HEK293T (cell line): ENCODE measurements around the gene RNF152.
"Not testable (repeated sequence)": the region's sequence is repeated elsewhere in the genome, so short reads cannot be mapped to it uniquely, and the experiment has no call there.

Experiments used
- CTCF ChIA-PET: fragments of 350-600 bp; formaldehyde crosslinking; extraction: SDS; loops from one replicate; lab custom pipeline; 2021; ENCODE audit warnings: antibody characterized with exemption, inconsistent platforms; lab: Yijun Ruan, JAX
- POLR2A ChIA-PET: fragments of 350-600 bp; formaldehyde crosslinking; extraction: SDS; loops from one replicate; lab custom pipeline; 2020; ENCODE audit warnings: antibody characterized with exemption, inconsistent platforms; lab: Yijun Ruan, JAX
- DNase-seq: peaks from one replicate; pipeline ENCODE4 v3.0.0; 2012; ENCODE audit warnings: mixed read lengths; ENCODE audit errors: extremely low spot score
- ARNT ChIP-seq: fragments of 450-650 bp; IDR thresholded peaks from 2 replicates; pipeline ENCODE4 v1.6.1; 2017; ENCODE audit warnings: mild to moderate bottlenecking
- BHLHE40 ChIP-seq: fragments of 450-650 bp; IDR thresholded peaks from 2 replicates; pipeline ENCODE4 v1.6.1; 2016; ENCODE audit warnings: mild to moderate bottlenecking, moderate library complexity, borderline replicate concordance
- CTBP1 ChIP-seq: fragments of 450-650 bp; IDR thresholded peaks from 2 replicates; pipeline ENCODE4 v1.6.1; 2016; ENCODE audit warnings: borderline replicate concordance
- ELF4 ChIP-seq: fragments of 450-650 bp; IDR thresholded peaks from 2 replicates; pipeline ENCODE4 v1.6.1; 2017; ENCODE audit warnings: antibody characterized with exemption
- FOXA1 ChIP-seq: fragments of 450-650 bp; IDR thresholded peaks from 2 replicates; pipeline ENCODE4 v1.6.1; 2016; ENCODE audit warnings: mild to moderate bottlenecking
- FOXK2 ChIP-seq: fragments of 450-650 bp; IDR thresholded peaks from 2 replicates; pipeline ENCODE4 v1.6.1; 2016; ENCODE audit warnings: mild to moderate bottlenecking
- FOXM1 ChIP-seq: fragments of 450-650 bp; IDR thresholded peaks from 2 replicates; pipeline ENCODE4 v1.6.1; 2017; ENCODE audit warnings: mild to moderate bottlenecking, borderline replicate concordance
- HDGF ChIP-seq: fragments of 450-650 bp; IDR thresholded peaks from 2 replicates; pipeline ENCODE4 v1.6.1; 2017; ENCODE audit warnings: antibody characterized with exemption, borderline replicate concordance
- L3MBTL2 ChIP-seq: fragments of 450-650 bp; conservative IDR thresholded peaks from 2 replicates; pipeline ENCODE4 v1.6.1; 2016; ENCODE audit warnings: mild to moderate bottlenecking
- LEF1 ChIP-seq: fragments of 450-650 bp; IDR thresholded peaks from 2 replicates; pipeline ENCODE4 v1.6.1; 2017; ENCODE audit warnings: mild to moderate bottlenecking, borderline replicate concordance
- NFRKB ChIP-seq: fragments of 450-650 bp; IDR thresholded peaks from 2 replicates; pipeline ENCODE4 v1.6.1; 2016; ENCODE audit warnings: mild to moderate bottlenecking, moderate library complexity
- SP1 ChIP-seq: fragments of 450-650 bp; IDR thresholded peaks from 2 replicates; pipeline ENCODE4 v1.6.1; 2017
- SUZ12 ChIP-seq: fragments of 450-650 bp; IDR thresholded peaks from 2 replicates; pipeline ENCODE4 v1.6.1; 2016; ENCODE audit warnings: mild to moderate bottlenecking
- TARDBP ChIP-seq: fragments of 450-650 bp; IDR thresholded peaks from 2 replicates; pipeline ENCODE4 v1.6.1; 2016
- ZNF384 ChIP-seq: fragments of 450-650 bp; IDR thresholded peaks from 2 replicates; pipeline ENCODE4 v1.6.1; 2016
- TF ChIP-seq, protein P1 (sequence below): fragments of 450-650 bp; IDR thresholded peaks from 2 replicates; pipeline ENCODE4 v1.6.1; 2016

The RNF152 gene

DNA sequence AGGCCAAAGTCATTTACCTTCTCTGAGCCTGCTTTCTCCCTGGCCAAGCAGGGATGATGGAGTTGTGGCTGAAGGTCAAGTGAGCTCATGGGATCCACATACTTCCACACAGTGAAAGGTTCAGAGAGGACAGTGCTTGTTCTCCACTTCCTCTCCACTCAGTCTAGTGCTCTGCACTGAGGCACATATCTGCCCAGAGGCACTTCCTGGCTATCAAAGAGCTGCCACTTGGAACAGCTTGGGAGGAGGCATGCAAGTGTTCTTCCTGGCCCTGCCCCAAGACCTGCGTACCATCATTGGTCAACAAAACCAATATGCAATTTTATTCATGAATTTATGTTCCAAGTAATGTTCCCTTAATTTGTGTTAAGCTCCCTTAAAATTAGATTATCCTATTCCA is 71.9 kb downstream of the RNF152 start:
- no peak for DNase-seq
- ChIA-PET CTCF (no interaction called here), POLR2A (interaction anchor here (1.1 kb wide), 1 partner anchor 12 kb away, joined by 3 read pairs; no protein-coding TSS in a partner anchor)

DNA sequence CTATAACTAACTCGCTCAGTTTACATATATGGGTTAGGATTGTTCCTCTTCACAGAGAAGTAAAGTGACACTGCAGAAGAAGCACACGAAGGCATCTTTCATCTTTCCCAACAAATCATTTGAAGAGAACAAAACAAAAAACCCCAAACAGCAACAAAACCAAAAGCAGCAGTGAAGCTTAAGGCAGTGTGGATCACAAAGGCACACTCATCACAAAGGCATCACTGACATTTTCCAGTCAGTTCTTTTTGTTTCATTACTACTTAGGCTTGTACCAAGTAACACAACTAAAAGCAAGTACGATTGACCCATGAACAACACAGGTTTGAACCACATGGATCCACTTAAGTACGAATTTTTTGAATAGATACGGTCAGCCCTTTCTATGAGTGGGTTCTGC is 75.7 kb downstream of the RNF152 start:
- no peak for DNase-seq
- TF ChIP-seq HDGF = no peak
- no peak for TF ChIP-seq LEF1
- TF ChIP-seq FOXM1 = no peak
- no peak for TF ChIP-seq ARNT
- TF ChIP-seq L3MBTL2 = no peak
- no peak for TF ChIP-seq TARDBP
- TF ChIP-seq, protein P1, sequence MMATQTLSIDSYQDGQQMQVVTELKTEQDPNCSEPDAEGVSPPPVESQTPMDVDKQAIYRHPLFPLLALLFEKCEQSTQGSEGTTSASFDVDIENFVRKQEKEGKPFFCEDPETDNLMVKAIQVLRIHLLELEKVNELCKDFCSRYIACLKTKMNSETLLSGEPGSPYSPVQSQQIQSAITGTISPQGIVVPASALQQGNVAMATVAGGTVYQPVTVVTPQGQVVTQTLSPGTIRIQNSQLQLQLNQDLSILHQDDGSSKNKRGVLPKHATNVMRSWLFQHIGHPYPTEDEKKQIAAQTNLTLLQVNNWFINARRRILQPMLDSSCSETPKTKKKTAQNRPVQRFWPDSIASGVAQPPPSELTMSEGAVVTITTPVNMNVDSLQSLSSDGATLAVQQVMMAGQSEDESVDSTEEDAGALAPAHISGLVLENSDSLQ = no peak
- no peak for TF ChIP-seq ELF4
- CTCF ChIA-PET = no interaction called here
- POLR2A ChIA-PET = no interaction called here

More for the DNA sequence above, 71.9 kb downstream of the RNF152 start:
- no peak for TF ChIP-seq CTBP1
- no peak for TF ChIP-seq NFRKB
- TF ChIP-seq SUZ12 = no peak
- TF ChIP-seq L3MBTL2 = no peak
- no peak for TF ChIP-seq FOXA1
- TF ChIP-seq FOXM1 = no peak
- TF ChIP-seq ELF4 = no peak
- TF ChIP-seq LEF1 = no peak
- TF ChIP-seq BHLHE40 = no peak
- no peak for TF ChIP-seq HDGF
- no peak for TF ChIP-seq ZNF384
- no peak for TF ChIP-seq SP1

DNA sequence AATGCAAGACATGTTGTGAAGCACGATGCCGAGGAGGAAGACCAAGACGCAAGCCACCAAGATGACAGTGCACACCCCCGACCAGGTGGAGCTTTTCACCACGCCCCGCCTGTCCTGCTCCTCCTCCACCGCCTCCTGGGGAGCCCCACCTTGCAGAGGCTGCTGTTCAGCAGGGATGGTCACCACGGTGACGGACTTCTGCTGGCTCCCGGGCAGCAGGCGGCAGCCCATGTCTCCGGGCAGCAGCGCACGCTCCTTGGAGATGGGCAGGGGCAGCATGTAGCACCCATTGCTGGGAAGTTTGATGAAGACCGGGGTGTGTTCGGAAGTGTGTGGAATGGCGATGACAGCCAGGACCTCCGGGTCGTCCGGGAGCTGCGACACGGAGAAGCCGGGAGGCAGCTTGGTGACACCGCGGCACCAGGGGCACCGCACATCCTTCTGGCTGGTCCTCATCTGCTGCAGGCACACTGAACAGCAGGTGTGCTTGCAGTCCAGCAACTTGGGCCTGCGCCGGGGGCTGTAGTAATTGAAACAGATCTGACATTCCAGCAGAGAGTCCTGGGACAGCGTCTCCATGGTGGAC is 76.8 kb downstream of the RNF152 start:
- DNase-seq = no peak
- TF ChIP-seq FOXK2 (no peak), FOXA1 (no peak), LEF1 (no peak), ARNT (no peak)
- ChIA-PET POLR2A (no interaction called here), CTCF (no interaction called here)

DNA sequence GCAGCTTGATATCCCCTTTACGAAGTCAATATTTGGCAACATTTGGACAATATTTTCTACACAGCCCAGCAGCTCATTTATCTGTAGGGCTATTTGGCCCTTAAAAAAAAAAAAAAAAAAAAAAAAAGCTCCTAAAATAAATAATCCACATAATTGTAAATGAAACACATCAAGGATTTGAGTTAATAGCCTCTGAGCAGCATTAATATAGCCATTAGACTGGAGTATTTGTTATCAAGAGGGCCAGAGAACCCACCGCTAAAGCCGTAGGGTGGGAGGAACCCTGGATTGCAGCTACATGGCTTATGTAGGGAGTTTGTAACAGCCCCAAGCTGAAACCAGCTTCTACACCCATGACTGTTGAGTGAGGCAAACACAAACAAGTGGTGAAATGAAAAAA is 84.5 kb downstream of the RNF152 start:
- DNase-seq = no peak
- POLR2A ChIA-PET = no interaction called here
- TF ChIP-seq SP1 (no peak), TARDBP (no peak), FOXA1 (no peak), FOXK2 (no peak), L3MBTL2 (no peak), NFRKB (no peak), CTBP1 (no peak), ELF4 (no peak), HDGF (no peak), BHLHE40 (no peak), FOXM1 (no peak), SUZ12 (no peak), ARNT (no peak), ZNF384 (no peak), LEF1 (no peak)
- TF ChIP-seq, protein P1 = no peak
- CTCF ChIA-PET = no interaction called here

DNA sequence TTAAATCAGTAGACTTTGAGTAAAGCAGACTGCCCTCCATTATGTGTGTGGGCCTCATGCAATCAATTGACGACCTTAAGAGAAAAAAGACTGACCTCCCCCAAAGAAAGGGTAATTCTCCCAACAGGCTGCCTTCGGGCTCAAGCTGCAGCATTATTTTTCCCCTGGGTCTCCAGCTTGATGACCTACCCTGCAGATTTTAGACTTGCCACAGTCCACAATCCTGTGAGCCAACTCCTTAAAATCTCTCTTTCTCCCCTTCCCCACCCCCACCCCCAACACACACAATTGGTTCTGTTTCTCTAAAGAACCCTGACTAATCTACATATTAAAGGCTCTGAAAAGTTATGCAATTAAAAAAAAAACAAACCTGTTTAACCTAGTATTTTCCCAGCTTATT is 89.4 kb downstream of the RNF152 start:
- no peak for DNase-seq
- POLR2A ChIA-PET = no interaction called here
- CTCF ChIA-PET = no interaction called here
- no peak for TF ChIP-seq FOXK2
- no peak for TF ChIP-seq FOXA1
- no peak for TF ChIP-seq FOXM1
- TF ChIP-seq SP1 = no peak

DNA sequence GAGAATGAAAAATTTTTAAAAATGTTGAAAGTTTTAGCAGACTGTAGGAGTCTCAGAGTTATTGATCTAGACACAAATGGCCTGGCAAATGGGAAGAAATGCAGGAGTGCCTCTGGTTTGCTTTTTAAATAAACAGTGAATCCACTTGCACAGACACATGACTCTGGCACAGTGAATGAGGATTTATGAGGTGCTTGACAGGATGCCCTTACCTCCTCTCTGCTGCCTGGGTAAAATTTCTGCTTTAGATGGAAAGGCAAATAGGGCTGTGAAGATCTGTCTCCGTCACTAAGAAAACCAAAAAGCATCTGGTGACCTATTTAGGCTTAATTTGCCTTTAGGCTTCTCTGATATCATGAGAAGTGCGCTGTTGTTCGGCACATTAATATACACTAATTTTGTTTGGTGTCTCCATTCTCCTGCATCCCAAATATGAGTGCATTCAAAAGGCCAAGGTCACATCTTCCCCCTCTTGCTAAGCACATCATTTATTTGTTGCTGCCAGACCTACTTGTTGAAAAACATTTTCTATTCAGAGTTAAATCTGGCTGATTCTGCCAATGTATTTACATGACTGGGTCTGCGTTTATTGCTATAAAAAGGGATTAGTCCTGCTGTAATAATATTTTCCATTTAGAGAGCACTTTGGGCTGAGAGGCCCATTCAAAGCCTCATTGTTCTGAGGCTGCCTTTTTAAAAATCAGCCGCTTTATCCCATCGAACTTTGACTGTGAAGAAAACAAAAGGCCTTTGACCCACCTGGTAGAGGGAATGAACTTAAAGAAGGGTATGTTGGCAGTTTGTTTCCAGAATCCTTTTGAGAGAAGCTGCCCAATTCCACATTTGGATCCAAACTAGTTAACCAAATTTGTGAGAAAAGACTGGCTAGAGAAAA is 94.9 kb downstream of the RNF152 start:
- TF ChIP-seq FOXA1 = no peak
- CTCF ChIA-PET = no interaction called here
- DNase-seq = no peak
- POLR2A ChIA-PET = no interaction called here

DNA sequence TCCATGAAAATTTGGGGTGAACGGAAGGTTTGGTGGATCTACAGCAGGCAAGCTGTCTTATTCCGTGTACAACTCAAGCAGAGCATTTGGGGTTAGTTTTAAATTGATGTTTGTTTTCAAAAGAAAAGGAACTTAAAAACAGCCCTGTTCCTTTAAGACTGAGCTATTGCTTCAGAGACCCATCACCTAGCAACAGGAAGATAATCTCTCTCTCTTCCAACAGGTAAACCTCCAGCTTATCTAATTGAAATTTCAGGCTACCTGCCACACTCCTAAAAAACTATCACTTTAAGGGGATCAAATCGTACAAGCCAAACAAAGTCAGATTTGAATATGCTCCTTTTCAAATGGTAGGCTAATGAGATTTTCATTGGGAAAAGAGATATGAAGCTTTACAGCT is 101.8 kb downstream of the RNF152 start:
- ChIA-PET CTCF (no interaction called here), POLR2A (no interaction called here)
- TF ChIP-seq, protein P1 = no peak
- TF ChIP-seq ZNF384 = no peak
- TF ChIP-seq TARDBP = no peak
- no peak for TF ChIP-seq FOXK2
- no peak for DNase-seq

DNA sequence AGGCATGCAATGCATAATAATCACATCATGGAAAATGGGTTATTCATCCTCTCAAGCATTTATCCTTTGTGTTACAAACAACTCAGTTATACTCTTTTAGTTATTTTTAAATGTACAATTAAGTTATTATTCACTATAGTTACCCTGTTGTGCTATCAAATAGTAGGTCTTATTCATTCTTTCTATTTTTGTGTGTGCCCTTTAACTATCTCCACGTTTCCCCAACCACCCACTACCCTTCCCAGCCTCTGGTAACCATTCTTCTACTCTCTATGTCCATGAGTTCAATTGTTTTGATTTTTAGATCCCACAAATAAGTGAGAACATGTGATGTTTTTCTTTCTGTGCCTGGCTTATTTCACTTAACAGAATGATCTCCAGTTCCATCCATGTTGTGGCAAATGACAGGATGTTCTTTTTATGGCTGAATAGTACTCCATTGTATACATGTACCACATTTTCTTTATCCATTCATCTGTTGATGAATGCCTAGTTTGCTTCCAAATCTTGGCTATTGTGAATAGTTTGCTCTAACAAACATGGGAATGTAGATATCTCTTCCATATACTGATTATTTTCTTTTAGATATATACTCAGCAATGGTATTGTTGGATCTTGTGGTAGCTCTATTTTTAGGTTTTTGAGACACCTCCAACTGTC is 105.7 kb downstream of the RNF152 start:
- POLR2A ChIA-PET, CTCF ChIA-PET, DNase-seq: not testable (repeated sequence)
